HG02840 (cell line): Measurements from ENCODE around the gene MCC.

Experiments
- ATAC-seq: cut with Tn5 transposase; IDR thresholded peaks from one replicate; pipeline ENCODE4 v1.9.1; 2021; ENCODE audit warnings: mild to moderate bottlenecking, moderate library complexity, moderate number of reproducible peaks; ENCODE audit not compliant: unreplicated experiment, low FRiP score

Gene MCC

DNA sequence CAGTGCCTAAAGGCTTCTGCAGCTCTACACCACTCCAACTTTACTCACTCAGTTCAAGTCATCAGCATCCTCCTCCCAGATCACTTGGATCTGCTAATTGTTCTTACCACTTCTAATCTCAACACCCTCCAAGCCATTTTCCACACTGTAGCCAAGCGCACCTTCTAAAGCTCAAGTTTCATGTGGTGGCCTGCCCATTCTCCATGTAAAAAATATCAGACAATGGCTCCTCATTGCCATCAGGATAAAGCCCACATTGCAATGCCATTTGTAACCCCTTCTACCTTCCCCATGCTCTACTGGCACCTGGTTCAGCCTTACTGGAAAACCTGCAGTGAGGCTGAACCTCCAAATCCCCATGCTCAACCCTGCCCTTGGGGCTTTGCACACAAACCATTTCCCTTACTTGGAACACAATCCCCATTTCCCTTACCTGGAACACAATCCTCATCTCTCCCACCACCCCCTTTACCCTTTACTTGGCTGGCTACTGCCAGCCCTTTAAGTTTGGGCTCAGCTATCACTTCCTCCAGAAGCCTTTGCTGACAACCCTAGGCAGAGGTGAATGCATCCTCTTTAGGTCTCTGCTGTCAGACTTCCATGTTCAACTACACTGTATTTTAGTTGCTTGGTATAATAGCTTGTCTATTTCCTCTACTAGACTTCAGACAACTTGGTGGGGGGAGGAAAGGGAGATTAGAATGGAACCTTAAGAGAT, 273.5 kb downstream of the MCC start:
- ATAC-seq, result no peak

DNA sequence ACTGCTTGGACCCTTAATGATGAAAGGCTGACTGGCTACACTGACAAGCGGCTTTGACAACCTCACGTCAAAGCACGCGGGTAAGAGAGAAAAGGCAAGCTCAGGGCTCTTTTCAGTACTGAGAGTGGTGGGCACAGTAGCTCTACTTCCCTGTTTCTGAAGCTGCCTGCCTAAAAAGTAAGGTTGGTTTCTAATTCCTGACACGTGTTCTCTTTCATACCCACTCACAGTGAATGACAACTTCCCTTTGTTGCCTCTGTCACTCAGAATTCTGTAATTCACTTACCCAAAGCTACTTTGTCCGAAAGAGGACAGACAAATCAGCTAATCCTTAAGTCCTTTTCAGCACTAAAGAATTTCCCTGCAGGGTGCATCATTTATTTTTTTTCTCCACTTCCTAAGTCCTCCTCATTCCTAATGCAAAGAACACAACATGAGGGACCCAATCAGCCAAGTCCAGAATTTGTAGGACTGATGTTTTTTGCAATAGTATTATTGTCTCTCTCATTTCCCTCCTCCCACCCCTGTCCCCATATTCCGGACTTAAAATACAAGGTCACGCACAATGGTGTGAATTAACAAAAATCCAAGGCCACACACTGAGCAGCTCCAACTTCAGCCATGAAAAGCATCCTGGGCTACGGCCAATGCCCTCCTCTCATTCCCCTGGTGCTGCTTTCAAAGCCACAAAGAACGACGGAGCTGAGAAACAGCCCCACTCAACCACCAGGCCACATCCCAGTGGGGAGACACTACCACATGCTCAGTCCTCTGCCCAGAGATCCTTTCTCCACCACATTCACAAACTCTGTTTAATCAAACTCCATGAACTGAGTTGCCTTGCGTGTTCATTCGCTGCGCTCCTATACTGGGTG, 274.5 kb downstream of the MCC start:
- ATAC-seq, result no peak

DNA sequence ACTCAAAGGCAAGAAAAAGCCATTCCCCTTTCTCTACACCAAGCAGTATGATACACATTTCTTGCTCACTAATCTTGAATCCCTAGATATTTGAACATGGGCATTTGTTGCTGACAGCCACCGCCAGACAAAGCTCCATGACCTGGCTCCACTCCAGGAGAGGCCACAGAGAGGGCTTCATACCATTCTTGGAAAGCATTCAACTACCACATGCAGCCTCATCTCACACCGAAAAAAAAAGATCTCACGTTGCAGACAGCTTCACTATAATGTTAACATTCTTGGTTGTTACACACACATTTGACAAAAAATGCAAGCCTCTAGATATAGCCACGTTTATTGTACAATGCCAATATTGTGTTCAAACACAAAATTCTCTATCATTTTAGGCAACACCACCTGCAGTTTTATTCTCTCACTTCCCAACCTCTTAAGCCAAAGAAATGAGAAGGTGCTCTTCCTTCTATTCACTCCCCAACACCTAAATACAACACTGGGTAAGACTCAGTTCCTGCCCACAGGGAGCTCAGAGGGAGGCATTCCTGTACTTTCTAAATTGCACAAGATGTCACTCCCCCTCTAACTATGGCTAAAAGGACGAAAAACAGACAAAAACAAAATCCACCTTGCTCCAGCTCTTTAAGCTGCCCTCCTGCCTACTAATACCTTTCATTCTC, 275.9 kb downstream of the MCC start:
- no peak for ATAC-seq

DNA sequence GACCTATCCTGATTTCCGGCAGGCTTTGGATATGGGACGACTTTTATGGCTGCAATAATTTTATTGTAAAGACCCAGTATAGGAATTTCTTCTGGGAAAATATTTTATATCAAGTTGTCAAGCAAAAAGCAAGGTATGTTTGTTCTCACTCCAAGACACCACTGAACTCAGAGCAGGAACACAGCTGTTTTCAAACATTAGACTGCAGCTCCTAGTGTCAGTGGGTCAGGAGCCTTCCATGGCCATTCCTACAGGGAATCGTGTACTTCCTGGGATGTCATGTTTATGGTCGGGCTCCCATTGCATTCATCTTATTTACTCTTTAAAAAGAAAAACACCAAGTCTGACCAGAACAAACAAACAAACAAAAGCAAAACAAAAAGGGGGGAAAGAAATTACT, 278.8 kb downstream of the MCC start:
- no peak for ATAC-seq

DNA sequence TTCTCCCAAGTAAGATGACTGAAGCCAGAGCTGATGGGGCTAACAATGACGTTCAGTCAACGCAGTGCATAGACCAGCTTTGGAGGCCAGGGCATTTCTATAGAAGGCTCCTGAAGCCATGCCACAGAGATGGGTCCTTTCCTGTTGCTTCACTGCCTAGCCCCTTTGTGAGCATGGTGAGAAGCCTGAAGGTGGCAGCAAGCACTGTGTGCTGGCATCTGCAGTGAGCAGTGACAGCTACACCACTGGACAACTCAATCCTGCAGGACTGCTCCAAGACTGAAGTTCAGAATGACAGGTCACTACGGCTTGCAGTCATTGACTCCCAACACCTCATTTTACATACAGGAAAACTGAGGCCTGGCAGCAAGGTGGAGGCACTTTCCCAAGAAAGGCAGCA, 282.4 kb downstream of the MCC start:
- ATAC-seq, result no peak

DNA sequence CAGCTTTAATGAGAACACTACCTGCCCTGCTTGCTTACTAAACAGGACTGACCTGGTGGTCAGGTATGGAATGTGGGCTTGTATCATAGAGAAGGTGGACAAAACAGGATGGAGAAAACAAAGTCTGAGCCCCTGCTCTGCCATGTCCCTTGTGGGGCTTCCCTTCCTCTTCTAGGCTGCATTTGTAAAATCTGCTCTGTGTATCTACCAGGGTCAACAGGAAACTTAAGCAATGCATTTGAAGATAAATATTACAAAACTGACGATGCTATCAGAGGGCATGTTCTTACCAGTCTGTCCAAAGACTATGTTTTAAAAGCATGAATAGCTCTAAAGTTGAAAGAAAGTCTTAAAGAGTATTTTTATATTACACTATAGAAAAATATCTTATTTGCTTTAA, 282.9 kb downstream of the MCC start:
- no peak for ATAC-seq

DNA sequence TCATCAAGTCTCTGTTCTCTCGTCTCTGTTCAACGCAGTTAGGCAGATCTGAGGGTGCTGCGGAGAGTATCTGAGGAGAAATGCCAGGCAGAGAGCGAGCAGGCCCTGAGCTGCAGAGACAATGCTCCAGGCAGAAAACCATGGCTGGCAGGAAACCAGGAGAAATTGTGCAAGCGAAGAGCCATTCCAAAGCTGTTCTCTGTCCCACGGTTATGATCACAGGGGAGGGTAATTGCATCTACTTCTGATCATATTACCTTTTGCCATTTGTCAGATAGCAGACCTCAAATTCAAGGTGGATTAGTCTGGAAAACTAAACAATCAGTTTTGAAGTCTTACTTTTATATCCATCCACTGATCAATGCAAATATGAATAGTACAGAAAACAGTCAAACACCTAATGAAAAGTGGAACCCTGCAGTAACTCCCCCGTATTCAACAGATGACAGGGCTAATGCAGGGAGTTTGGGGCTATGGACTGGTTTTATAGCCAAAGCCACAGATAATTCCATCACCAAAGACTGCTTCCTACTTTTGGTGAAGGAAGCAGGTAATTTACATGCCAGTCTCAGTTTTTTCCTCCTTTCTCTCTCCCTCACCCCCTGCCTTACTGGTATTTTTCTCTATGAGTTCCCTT, 283.6 kb downstream of the MCC start:
- ATAC-seq, result no peak

DNA sequence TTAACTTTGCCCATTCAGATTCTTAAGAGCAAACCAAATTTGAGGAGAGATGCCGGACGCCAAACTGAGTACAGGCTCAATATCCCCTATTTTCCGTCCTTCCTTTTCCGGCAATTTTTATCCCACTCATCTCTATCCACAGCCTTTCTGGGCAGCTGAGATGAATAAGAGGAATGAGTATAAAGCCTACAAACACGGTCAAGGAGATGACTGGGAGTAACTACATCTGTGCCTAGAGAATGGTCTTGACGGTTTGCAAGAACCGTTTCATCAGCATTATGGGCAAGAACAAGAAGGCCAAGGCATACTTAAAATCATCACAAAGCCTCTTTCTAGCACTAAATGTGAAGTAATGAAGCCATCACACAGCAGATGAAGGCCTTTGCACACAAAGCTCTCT, 284.3 kb downstream of the MCC start:
- no peak for ATAC-seq

DNA sequence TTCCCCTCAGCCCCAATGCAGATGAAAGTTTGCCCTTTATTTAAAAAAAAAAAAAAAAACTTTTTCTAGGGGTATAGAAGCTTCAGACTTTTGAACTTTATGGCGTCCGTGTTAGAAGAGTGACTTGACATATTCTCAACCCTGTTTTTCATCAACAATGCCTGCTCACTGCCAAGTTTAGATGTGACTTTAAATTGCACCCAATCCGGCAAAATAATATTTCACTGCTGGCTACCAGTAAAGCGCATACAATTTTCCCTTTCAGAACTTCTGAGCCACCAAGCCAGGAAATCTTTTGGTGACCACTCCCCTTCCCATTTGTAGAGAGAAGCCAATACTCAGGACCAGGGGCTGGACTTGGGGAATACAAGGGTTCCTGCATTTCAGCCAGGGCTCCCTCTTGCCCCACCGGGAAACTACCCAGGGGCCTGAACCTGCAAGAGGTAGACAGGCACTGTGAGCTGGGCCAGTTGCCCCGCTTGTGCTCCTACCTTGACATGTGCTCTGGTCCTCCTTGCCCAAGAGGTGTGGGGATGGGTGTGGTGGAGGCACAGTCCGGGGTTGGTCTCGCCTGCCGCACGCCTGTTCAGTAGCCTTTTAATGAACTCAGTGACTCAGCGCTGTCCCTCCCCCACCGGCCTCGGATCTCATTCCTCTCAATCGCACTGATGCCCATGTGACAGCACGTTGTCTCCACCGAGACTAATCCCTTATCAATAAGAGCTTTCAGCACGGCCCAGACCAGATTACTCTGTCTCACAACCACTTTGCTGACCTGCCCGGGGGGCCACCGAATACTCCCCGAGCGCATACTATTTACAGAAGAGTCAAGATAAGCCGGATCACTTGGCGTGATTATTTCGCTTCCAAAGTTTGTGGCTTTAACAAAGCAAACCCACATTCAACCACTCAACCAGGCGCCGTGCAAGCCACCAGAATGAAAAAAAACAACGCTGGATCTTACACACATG, 285.2 kb downstream of the MCC start:
- no peak for ATAC-seq

DNA sequence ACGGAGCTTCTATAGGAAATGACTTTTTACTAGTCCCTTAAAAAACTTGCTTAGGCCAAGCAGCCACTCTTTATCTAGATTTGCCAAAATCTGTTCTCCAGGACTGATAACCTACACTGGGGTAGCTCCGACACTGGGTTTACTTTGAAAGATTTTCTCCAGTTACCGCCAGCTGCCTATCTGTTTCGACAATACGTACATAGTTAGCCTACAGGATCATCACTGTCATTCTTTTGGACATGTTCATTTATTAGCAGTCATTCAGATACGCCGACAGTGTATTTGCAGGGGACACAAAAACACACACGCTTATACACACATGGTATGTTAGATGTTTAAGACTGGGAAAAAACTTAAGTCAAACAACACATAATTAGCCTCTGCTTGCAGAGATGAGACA, 286.0 kb downstream of the MCC start:
- ATAC-seq, result no peak

DNA sequence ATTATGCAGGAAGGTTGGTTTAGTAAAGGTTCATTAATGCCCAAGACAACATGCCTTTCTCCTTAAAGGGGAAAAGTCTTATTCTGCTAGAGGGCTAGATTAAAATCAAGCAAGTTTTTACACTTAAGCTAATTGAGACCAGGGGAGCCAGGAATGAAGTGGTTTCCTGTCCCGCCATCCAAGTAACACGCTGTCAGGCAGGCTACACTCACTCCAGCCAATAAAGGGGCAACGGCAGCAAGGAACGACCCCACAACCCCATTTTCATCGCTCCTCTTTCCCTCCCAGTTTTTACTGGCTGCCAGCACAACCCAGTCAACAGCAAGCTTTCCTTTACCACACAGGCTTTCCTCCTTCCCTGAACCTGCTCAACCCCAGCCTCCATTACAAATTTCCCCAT, 286.5 kb downstream of the MCC start:
- ATAC-seq, result no peak

DNA sequence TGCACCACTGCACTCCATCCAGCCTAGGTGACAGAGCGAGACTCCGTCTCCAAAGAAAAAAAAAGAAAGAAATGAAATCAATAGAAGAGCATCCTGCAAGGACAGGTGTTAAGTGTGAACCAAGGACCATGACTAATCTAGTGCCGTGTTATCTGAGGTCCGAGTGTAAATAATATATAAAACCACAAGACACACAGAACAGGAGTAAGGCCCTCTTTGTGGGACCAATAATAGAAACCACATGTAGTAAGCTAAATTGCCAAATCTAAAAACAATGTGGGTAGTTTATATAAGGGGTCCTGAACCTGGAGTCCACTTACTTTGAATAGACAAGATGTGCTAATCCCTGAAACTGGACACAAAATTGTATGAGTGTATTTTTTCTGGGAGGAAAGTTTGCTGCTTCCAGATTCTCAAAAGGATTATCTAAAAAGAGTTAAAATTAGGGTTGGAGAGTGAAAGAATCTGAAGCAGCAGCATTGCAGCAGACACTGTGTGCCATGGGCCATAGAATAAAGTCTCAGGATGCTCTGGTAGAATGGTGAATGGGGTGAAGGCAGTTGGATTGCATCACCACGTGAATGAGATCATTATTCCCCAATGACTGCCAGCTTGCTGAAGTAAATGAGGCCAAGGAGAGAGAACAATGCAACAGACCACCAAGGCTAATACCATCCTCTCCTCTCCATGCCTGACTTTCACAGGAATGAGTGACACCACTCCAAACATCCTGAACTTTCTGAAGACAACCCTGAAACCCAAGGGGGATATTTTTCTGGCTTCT, 288.9 kb downstream of the MCC start:
- ATAC-seq, result no peak

DNA sequence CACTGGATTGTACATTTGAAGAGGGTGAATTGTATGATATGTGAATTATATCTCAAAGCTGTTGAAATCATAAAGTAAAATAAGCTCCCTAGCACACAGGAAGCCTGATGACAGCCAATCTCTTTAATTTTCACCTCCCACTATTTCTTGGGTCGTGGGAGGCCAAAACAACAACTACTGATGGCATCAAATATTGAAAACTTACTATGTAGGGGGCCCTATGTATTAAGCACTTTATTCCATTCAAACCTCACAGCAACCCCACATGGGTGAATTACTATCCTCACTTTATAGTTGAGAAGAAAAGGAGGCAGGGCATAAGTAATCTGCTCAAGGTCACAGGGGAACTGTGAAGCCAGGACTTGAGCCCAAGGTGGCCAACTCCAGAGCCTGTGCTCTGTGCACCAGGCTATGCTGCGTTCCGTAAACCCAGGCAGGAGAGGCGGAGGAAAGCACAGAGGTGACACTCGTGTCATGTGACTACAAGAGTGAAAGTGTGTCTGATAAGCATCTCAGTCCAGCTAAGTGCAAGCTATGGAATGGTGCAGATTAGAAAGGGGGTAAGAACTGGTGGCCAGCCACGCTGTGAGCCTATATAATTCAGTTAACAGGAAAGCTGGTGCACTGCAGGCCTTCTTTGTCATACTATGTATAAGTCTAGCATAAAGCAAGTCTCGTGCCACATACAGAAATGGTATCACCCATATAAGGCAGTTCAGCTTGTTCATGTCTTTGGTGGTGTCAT, 290.6 kb downstream of the MCC start:
- no peak for ATAC-seq

DNA sequence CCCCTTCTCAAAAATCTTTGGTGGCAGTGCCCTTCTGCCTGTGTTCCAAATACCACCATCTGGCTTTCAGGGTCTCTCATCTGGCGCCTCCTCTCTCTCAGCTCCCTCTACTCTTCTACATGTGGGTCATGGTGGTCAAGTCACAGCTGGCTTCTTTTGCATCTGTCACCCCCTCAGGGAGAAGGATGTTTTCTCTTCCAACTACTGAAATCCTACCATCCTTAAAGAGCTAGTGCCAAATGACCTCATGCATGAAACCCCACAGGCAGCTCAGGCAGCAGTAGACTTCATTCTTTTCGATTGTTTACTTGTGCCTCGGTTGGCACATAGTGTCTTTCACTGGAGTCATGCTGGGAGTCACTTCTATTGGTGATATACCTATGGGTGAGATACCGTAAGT, 292.5 kb downstream of the MCC start:
- ATAC-seq, result no peak

DNA sequence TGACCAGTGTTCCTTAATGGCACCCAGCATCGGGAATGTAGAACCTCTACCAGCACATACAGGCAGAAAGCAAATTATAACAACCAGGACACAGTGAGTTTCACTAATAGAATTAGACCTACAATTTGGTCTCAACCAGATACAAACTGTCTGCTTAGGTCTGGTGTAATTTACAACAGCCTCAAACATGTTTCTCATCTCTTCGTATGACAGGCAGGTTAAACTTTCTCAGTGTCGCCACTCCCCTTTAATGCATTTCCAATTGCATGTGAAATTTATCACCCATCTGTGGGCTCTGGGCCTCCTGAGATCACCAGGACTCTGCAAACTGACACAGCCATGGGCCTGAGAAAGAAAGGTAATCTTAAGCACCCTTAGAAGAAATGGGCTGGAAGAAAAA, 293.0 kb downstream of the MCC start:
- no peak for ATAC-seq

DNA sequence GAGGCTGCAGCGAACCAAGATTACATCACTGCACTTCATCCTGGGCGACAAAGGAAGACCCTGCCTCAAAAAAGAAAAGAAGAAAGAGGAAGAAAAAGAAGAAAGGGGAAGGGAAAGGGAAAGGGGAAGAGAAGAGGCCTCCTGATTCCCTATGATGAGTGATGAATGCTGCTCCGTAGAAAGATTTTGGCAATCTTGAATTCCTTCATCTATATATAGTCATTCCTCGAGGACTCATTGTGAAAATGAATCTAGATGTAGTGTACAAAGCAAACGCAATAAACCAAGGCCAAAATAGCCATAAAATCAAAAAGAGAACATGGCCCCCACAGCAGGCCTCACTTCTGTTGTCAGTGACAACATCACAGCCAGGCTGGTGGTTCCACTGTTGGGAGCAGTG, 293.7 kb downstream of the MCC start:
- ATAC-seq, result no peak

DNA sequence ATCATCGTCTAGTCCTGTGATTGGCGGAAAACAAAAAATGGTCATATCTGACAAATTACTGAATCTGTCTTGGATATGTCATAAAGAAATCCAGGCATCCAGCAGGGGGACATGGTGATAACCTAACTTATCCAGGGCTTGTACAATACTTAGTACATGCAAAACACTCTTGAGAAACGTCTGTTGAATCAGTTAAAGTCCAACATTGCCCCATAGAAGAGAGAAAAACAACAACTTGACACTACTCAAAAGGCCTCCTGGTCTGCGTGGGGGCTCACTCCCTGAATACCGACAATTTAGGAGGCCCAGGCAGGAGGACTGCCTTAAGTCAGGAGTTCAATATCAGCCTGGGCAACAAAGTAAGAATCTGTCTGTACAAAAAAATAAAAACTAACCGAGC, 294.1 kb downstream of the MCC start:
- no peak for ATAC-seq

DNA sequence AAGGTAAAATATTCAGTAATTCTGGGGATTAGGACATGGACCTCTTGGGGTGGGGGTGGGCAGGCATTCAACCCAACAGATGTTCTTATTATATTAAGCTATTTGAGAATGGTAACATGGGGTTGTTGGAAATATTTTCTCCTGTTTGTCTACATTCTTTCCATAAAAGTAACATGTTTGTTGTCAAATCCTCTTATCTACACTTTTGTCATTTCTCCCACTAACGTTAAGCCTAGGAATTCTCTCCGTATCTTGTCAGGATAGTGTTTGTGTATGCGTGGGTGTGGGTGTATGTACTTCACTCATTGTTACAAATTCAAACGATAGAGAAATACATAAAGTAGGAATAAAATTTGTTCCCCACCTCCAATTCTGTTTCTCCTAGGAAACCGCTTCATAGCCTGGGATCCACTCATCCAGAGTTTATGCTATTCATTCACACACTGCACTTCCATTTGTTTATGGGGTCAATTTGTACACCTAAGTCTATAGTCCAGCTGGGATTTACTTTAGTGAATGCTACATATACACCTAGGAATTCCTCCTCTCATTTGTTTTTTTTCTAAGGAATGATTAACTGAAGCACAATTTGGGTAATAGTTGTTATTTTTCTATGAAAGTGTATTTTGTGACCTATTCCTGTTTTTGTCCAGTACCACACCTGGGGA, 294.8 kb downstream of the MCC start:
- ATAC-seq, result no peak
